PC-3 (cell line): ENCODE measurements around the gene ROPN1L. TPM values are rescaled to one million over a fixed set of nuclear protein-coding genes. Genes with fewer than 3 reads are reported as not detected.

Experiments used
- ATAC-seq: fragments of 200-7000 bp; cut with Tn5 transposase; 2 replicates; pipeline ENCODE4 v1.9.1; 2020; ENCODE audit warnings: mild to moderate bottlenecking, moderate library complexity
- BruUV-seq: library from RNA; stranded (reverse); fragments of 400-500 nt; replicated peaks from 2 replicates; lab custom pipeline; 2021; lab: Mats Ljungman, UMichigan
- CTCF ChIA-PET: fragments of 300-600 bp; sonication (Branson Sonifier 250); formaldehyde crosslinking; loops from one replicate; lab custom pipeline; 2022; ENCODE audit warnings: antibody characterized with exemption; lab: Charles Lee
- POLR2A ChIA-PET: fragments of 300-600 bp; sonication (Branson Sonifier 250); formaldehyde crosslinking; loops from one replicate; lab custom pipeline; 2022; ENCODE audit warnings: antibody characterized with exemption; ENCODE audit not compliant: unreplicated experiment; lab: Charles Lee
- DNase-seq: peaks from one replicate; pipeline ENCODE4 v3.0.0-alpha.2; 2015
- H2AFZ ChIP-seq: fragments of 300-600 bp; sonication (generic); 2 replicates; pipeline ENCODE4 v1.6.0; 2016; ENCODE audit warnings: antibody characterized with exemption, low read length
- H3F3A ChIP-seq: fragments of 300-600 bp; sonication (generic); one replicate; pipeline ENCODE4 v1.6.0; 2017; ENCODE audit warnings: antibody characterized with exemption, low read length, control low read depth, mild to moderate bottlenecking; ENCODE audit not compliant: unreplicated experiment
- H3K27ac ChIP-seq: fragments of 300-600 bp; sonication (generic); 2 replicates; pipeline ENCODE4 v1.5.1; 2016; ENCODE audit warnings: mild to moderate bottlenecking, low read length
- H3K27me3 ChIP-seq: fragments of 300-600 bp; sonication (generic); 2 replicates; pipeline ENCODE4 v1.6.1; 2016; ENCODE audit warnings: low read length, mixed read lengths
- H3K36me3 ChIP-seq: fragments of 300-600 bp; sonication (generic); 2 replicates; pipeline ENCODE4 v1.6.1; 2016; ENCODE audit warnings: low read depth, mixed run types, low read length, mixed read lengths
- H3K4me1 ChIP-seq: fragments of 300-600 bp; sonication (generic); 2 replicates; pipeline ENCODE4 v1.5.1; 2016; ENCODE audit warnings: low read length; ENCODE audit not compliant: insufficient read depth
- H3K4me2 ChIP-seq: fragments of 300-600 bp; sonication (generic); 2 replicates; pipeline ENCODE4 v1.6.0; 2016; ENCODE audit warnings: low read length
- H3K4me3 ChIP-seq: fragments of 300-600 bp; sonication (generic); 2 replicates; pipeline ENCODE4 v1.5.1; 2016; ENCODE audit warnings: mild to moderate bottlenecking, low read length, mixed read lengths
- H3K79me2 ChIP-seq: fragments of 300-600 bp; sonication (generic); 2 replicates; pipeline ENCODE4 v1.6.1; 2017; ENCODE audit warnings: low read length, mixed read lengths
- H3K9ac ChIP-seq: fragments of 300-600 bp; sonication (generic); 2 replicates; pipeline ENCODE4 v1.6.0; 2016; ENCODE audit warnings: mild to moderate bottlenecking, low read length
- H3K9me2 ChIP-seq: fragments of 300-600 bp; sonication (generic); replicated peaks from 2 replicates; pipeline ENCODE4 v1.6.1; 2016; ENCODE audit warnings: mixed run types, low read length, mixed read lengths
- H3K9me3 ChIP-seq: fragments of 300-600 bp; sonication (generic); 2 replicates; pipeline ENCODE4 v1.6.1; 2016; ENCODE audit warnings: low read length, mixed read lengths
- H4K20me1 ChIP-seq: fragments of 300-600 bp; sonication (generic); 2 replicates; pipeline ENCODE4 v1.6.1; 2016; ENCODE audit warnings: low read length, mixed read lengths
- CTCF ChIP-seq: fragments of 300-600 bp; sonication (generic); conservative IDR thresholded peaks from 2 replicates; pipeline ENCODE4 v1.5.1; 2017; ENCODE audit warnings: antibody characterized with exemption, low read depth, mild to moderate bottlenecking, low read length
- EZH2 ChIP-seq: fragments of 300-600 bp; sonication (generic); IDR thresholded peaks from one replicate; pipeline ENCODE4 v1.6.1; 2017; ENCODE audit warnings: antibody characterized with exemption, mild to moderate bottlenecking, low read length; ENCODE audit not compliant: unreplicated experiment
- EZH2phosphoT487 ChIP-seq: fragments of 300-600 bp; sonication (generic); IDR thresholded peaks from 2 replicates; pipeline ENCODE4 v1.6.1; 2018; ENCODE audit warnings: mild to moderate bottlenecking, antibody characterized with exemption, low read length, borderline replicate concordance
- intact Hi-C: fragments of 100-400 bp; cut with micrococcal nuclease; formaldehyde crosslinking; loops from 2 replicates; pipeline ENCODE4 v1.9.0; 2023
- total RNA-seq: library from RNA; depleted of rRNA; stranded (reverse); fragments of >200 nt; gene quantifications from 2 replicates; pipeline ENCODE4 v1.2.3, GENCODE V29; 2014

ROPN1L gene
- total RNA-seq, 1 experiment from 2014 or later, result 0.95 TPM

GRCh38 chr5:10502578-10502977, 60.9 kb downstream of the ROPN1L start:
- Histone ChIP-seq H3K9me3 (no peaks in the 10 kb centered on the region), H3K27ac (no peak overlapping the region), H3K9ac (no peak overlapping the region), H2AFZ (no peak overlapping the region), H3K4me1 (peaks cover 3% of the 10 kb centered on the region), H3K79me2 (no peaks in the 10 kb centered on the region), H3K27me3 (no peaks in the 10 kb centered on the region), H4K20me1 (no peaks in the 10 kb centered on the region), H3K4me2 (no peak overlapping the region), H3K9me2 (no peaks in the 10 kb centered on the region), H3F3A (no peaks in the 10 kb centered on the region), H3K4me3 (no peak overlapping the region), H3K36me3 (no peaks in the 10 kb centered on the region)
- DNase-seq, result no peak
- intact Hi-C loops, result no loop called here
- ChIA-PET CTCF (no interaction called here), POLR2A (no interaction called here)
- TF ChIP-seq CTCF (no peak), EZH2phosphoT487 (no peak), EZH2 (no peak)
- no TSS peak for BruUV-seq
- ATAC-seq, result no peak

DNA sequence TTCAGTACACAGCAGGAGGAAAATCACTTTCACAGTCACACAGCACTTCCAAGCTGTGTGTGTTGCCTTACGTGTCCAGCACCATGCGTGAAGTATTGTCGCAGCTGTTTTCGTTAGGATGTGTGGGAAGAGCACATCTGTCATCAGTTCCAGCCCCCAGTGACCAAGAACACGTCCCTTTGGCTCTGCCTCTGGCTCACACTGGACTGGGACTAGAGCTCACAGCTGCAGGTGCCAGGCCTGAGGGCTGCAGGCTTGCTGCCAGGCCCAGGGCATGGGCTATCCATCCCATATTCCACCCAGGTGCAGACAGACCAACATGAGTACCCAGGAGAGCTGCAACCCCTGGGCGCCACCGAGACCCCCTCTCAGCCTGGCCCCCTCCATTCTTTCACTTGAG, 61.6 kb downstream of the ROPN1L start:
- intact Hi-C loops, result no loop called here
- H4K20me1 ChIP-seq, result no peaks in the 10 kb centered on the region
- H3K4me3 ChIP-seq, result no peak overlapping the region
- CTCF ChIA-PET, result no interaction called here
- H3K4me2 ChIP-seq, result no peak overlapping the region
- no TSS peak for BruUV-seq
- H3K9me3 ChIP-seq, result no peaks in the 10 kb centered on the region
- H3K27me3 ChIP-seq, result no peaks in the 10 kb centered on the region
- TF ChIP-seq CTCF (no peak), EZH2phosphoT487 (no peak), EZH2 (no peak)
- no peaks in the 10 kb centered on the region for H3F3A ChIP-seq
- POLR2A ChIA-PET, result no interaction called here
- DNase-seq (no peak), ATAC-seq (no peak)
- H3K9me2 ChIP-seq, result no peaks in the 10 kb centered on the region
- no peak overlapping the region for H3K9ac ChIP-seq
- H3K4me1 ChIP-seq, result peaks cover 7% of the 10 kb centered on the region
- H3K79me2 ChIP-seq, result no peaks in the 10 kb centered on the region
- no peak overlapping the region for H3K27ac ChIP-seq
- H2AFZ ChIP-seq, result no peak overlapping the region
- H3K36me3 ChIP-seq, result no peaks in the 10 kb centered on the region

DNA sequence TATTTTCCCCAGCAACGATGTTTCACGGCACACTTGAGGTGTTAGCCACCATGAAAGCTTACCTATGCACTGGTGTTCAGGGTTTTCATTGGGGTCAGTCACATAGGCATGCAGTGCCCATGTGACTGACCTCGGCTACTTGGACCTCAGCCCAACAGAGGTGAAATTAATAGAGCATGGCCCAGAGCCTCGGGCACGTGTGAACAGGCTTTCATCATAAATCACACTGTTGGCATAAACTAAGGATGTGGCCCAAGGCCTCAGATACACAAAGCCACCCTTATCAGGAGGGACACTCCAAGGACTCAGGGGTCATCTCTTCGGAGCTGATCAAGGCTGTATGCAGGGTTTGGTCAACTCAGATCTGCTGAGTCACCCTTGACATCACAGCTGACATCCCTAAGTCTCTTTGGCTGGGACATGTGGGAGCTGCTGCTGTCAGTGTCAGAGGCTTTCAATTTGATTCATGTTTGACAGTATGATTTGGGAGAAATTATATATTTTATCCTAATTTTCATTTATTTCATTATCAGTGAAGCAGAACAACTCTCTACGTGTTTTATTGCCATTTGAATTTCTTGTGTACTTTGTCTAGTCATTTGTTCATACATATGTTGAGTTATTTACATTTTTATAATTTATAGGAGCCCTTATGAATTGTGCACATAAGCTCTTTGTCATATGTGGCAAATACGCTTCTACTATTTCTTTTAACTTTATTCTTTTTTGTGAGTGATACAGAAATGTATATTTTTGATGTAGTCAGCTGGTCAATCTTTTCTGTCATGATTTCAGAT, 62.5 kb downstream of the ROPN1L start:
- Histone ChIP-seq H3K27ac (no peak overlapping the region), H3K4me1 (peaks cover 7% of the 10 kb centered on the region), H4K20me1 (no peaks in the 10 kb centered on the region), H2AFZ (no peak overlapping the region), H3K79me2 (no peaks in the 10 kb centered on the region), H3F3A (no peaks in the 10 kb centered on the region), H3K4me3 (no peak overlapping the region), H3K4me2 (no peak overlapping the region), H3K36me3 (no peaks in the 10 kb centered on the region), H3K9me3 (no peaks in the 10 kb centered on the region), H3K27me3 (no peaks in the 10 kb centered on the region), H3K9me2 (no peaks in the 10 kb centered on the region), H3K9ac (no peak overlapping the region)
- POLR2A ChIA-PET, result no interaction called here
- no peak; the same call in 1 of the 2 replicates for ATAC-seq
- TF ChIP-seq CTCF, result no peak
- no peak for TF ChIP-seq EZH2phosphoT487
- no peak for TF ChIP-seq EZH2
- DNase-seq, result no peak
- intact Hi-C loops, result no loop called here
- CTCF ChIA-PET, result no interaction called here
- no TSS peak for BruUV-seq
